Measurements from ENCODE around the gene RIMBP2. TPM values are rescaled to one million over a fixed set of nuclear protein-coding genes. Genes with fewer than 3 reads are reported as not detected.
"Not testable (repeated sequence)": the region's sequence is repeated elsewhere in the genome, so short reads cannot be mapped to it uniquely, and the experiment has no call there.

RIMBP2 gene
- polyA plus RNA-seq, 1 of the 3 experiments (the other 2 are of a cell fraction) = 0.90 TPM

- H4K20me1 ChIP-seq (ENCODE audit: insufficient read depth) = no peaks in the 10 kb centered on the region
- no peaks in the 10 kb centered on the region for H3K27me3 ChIP-seq (ENCODE audit: insufficient read depth)
- H3K4me2 ChIP-seq = no peak overlapping the region
- H2AFZ ChIP-seq (ENCODE audit: low read depth) = no peak overlapping the region
- no peaks in the 10 kb centered on the region for H3K9me3 ChIP-seq
- CTCF ChIA-PET = no interaction called here
- H3K36me3 ChIP-seq (replicated peaks in 1 of 2; ENCODE audit: control insufficient read depth in 1 of 2, insufficient read depth in 2 of 2, low read length in 1 of 2) = no peaks in the 10 kb centered on the region
- DNase-seq = no peak
- H3K4me3 ChIP-seq (ENCODE audit: low read depth in 2 of 2, low read length in 1 of 2) = no peak overlapping the region
- POLR2A ChIA-PET = no interaction called here
- 61% methylated on average over 12 of the region's 12 CpGs for WGBS (ENCODE audit: low lambda C conversion rate)
- no peak overlapping the region for H3K27ac ChIP-seq (ENCODE audit: low read depth in 2 of 2, low read length in 1 of 2)
- no peaks in the 10 kb centered on the region for H3K9me2 ChIP-seq
- H3K79me2 ChIP-seq (ENCODE audit: insufficient read depth) = no peaks in the 10 kb centered on the region
- no peaks in the 10 kb centered on the region for H3F3A ChIP-seq (replicated peaks; ENCODE audit: insufficient read depth)
- no peaks in the 10 kb centered on the region; a peak in 1 of 4 replicates for H3K4me1 ChIP-seq (ENCODE audit: control insufficient read depth in 1 of 2, insufficient read depth in 2 of 2, low read depth in 1 of 2, low read length in 1 of 2)
- TF ChIP-seq MXI1 (IDR thresholded peaks at IDR 0.05; ENCODE audit: low read depth, low read length) = no peak
- TF ChIP-seq JUND (IDR thresholded peaks at IDR 0.05) = no peak
- no peak for TF ChIP-seq FOSL2 (IDR thresholded peaks at IDR 0.05; ENCODE audit: borderline replicate concordance, low read depth)
- TF ChIP-seq, protein P1, sequence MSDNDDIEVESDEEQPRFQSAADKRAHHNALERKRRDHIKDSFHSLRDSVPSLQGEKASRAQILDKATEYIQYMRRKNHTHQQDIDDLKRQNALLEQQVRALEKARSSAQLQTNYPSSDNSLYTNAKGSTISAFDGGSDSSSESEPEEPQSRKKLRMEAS (IDR thresholded peaks at IDR 0.05; ENCODE audit: low read depth) = no peak
- no peak for TF ChIP-seq MEF2A (IDR thresholded peaks at IDR 0.05; ENCODE audit: borderline replicate concordance, low read depth)
- TF ChIP-seq ELF1 (IDR thresholded peaks at IDR 0.05) = no peak
- no peak for TF ChIP-seq CTCF (IDR thresholded peaks at IDR 0.05)
- no peak for TF ChIP-seq FOXM1 (IDR thresholded peaks at IDR 0.05; ENCODE audit: low read depth)
- no peak for TF ChIP-seq RAD21 (IDR thresholded peaks at IDR 0.05; ENCODE audit: low read length)
- no peak overlapping the region for H3K9ac ChIP-seq
These were observed 26.0 kb upstream of the RIMBP2 start for GRCh38 chr12:130742112-130742511.

GRCh38 chr12:130739571-130739970 lies 23.5 kb upstream of the RIMBP2 start:
- no peaks in the 10 kb centered on the region for H3K36me3 ChIP-seq (replicated peaks in 1 of 2; ENCODE audit: control insufficient read depth in 1 of 2, insufficient read depth in 2 of 2, low read length in 1 of 2)
- no peaks in the 10 kb centered on the region for H3K9me3 ChIP-seq
- H3F3A ChIP-seq (replicated peaks; ENCODE audit: insufficient read depth) = no peaks in the 10 kb centered on the region
- H3K9me2 ChIP-seq = no peaks in the 10 kb centered on the region
- no peaks in the 10 kb centered on the region for H3K4me1 ChIP-seq (ENCODE audit: control insufficient read depth in 1 of 2, insufficient read depth in 2 of 2, low read depth in 1 of 2, low read length in 1 of 2)
- no peak overlapping the region for H3K27ac ChIP-seq (ENCODE audit: low read depth in 2 of 2, low read length in 1 of 2)
- H3K4me3 ChIP-seq (ENCODE audit: low read depth in 2 of 2, low read length in 1 of 2) = no peak overlapping the region
- DNase-seq = no peak
- ChIA-PET CTCF (interaction anchor here (1.0 to 1.8 kb wide), 2 partner anchors 9 kb away, joined by 3 to 4 read pairs; no protein-coding TSS in a partner anchor), POLR2A (no interaction called here)
- no peak overlapping the region for H3K4me2 ChIP-seq
- TF ChIP-seq, protein P2, sequence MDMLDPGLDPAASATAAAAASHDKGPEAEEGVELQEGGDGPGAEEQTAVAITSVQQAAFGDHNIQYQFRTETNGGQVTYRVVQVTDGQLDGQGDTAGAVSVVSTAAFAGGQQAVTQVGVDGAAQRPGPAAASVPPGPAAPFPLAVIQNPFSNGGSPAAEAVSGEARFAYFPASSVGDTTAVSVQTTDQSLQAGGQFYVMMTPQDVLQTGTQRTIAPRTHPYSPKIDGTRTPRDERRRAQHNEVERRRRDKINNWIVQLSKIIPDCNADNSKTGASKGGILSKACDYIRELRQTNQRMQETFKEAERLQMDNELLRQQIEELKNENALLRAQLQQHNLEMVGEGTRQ (IDR thresholded peaks at IDR 0.05; ENCODE audit: borderline replicate concordance, low read depth, low read length) = no peak
- no peak for TF ChIP-seq CHD2 (IDR thresholded peaks at IDR 0.05; ENCODE audit: low read length, partially characterized antibody)
- TF ChIP-seq, protein P1 (IDR thresholded peaks at IDR 0.05; ENCODE audit: low read depth) = no peak
- no peak for TF ChIP-seq MXI1 (IDR thresholded peaks at IDR 0.05; ENCODE audit: low read depth, low read length)
- no peaks in the 10 kb centered on the region for H3K79me2 ChIP-seq (ENCODE audit: insufficient read depth)
- WGBS (ENCODE audit: low lambda C conversion rate) = 55% methylated on average over 9 of the region's 10 CpGs
- no peaks in the 10 kb centered on the region for H4K20me1 ChIP-seq (ENCODE audit: insufficient read depth)
- H3K27me3 ChIP-seq (ENCODE audit: insufficient read depth) = no peaks in the 10 kb centered on the region
- no peak overlapping the region for H2AFZ ChIP-seq (ENCODE audit: low read depth)
- H3K9ac ChIP-seq = no peak overlapping the region

DNA sequence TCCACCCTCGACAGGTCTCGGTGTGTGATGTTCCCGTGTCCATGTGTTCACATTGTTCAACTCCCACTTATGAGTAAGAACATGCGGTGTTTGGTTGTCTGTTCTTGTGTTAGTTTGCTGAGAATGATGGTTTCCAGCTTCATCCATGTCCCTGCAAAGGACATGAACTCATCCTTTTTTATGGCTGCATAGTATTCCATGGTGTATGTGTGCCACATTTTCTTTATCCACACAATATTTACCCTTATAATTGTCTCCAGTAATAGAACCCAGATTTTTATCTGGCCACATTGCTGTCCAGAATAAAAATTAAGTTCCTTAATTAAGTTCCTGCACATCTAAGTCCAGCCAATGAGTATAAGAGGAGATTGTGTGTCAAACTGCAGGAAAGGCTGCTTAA lies 22.3 kb upstream of the RIMBP2 start:
- POLR2A ChIA-PET; H4K20me1 ChIP-seq (ENCODE audit: insufficient read depth); H3K27me3 ChIP-seq (ENCODE audit: insufficient read depth); H3K9ac ChIP-seq; H3F3A ChIP-seq (replicated peaks; ENCODE audit: insufficient read depth); H3K36me3 ChIP-seq (replicated peaks in 1 of 2; ENCODE audit: control insufficient read depth in 1 of 2, insufficient read depth in 2 of 2, low read length in 1 of 2); H3K4me3 ChIP-seq (ENCODE audit: low read depth in 2 of 2, low read length in 1 of 2); H3K4me1 ChIP-seq (ENCODE audit: control insufficient read depth in 1 of 2, insufficient read depth in 2 of 2, low read depth in 1 of 2, low read length in 1 of 2); DNase-seq; H3K27ac ChIP-seq (ENCODE audit: low read depth in 2 of 2, low read length in 1 of 2); H2AFZ ChIP-seq (ENCODE audit: low read depth); H3K79me2 ChIP-seq (ENCODE audit: insufficient read depth); H3K9me3 ChIP-seq; H3K4me2 ChIP-seq; H3K9me2 ChIP-seq: not testable (repeated sequence)
- 76% methylated on average over 4 of the region's 4 CpGs for WGBS (ENCODE audit: low lambda C conversion rate)
- CTCF ChIA-PET = interaction anchor here (1.8 kb wide), 1 partner anchor 10 kb away, joined by 4 read pairs; no protein-coding TSS in a partner anchor

Data from SK-N-SH (cell line).